ENCODE measurements around the gene CLEC18B.
"Not testable (repeated sequence)": the region's sequence is repeated elsewhere in the genome, so short reads cannot be mapped to it uniquely, and the experiment has no call there.

GRCh38 chr16:74370338-74371135 lies 50.7 kb downstream of the CLEC18B start:
- not testable (repeated sequence) for TF ChIP-seq CTCF, POLR2A (IDR thresholded peaks at IDR 0.05)
